Measurements from ENCODE around the gene TRMT44. TPM values are rescaled to one million over a fixed set of nuclear protein-coding genes. Genes with fewer than 3 reads are reported as not detected.

The TRMT44 gene
- total and polyA plus RNA-seq, 2 of the 4 experiments (the other 2 are of a cell fraction) = 7.3 to 8.1 TPM

- Histone ChIP-seq H3K18ac (ENCODE audit: low read depth, low read length) (no peak overlapping the region), H3K27me3 (ENCODE audit: control insufficient read depth, insufficient read depth, low read length) (no peaks in the 10 kb centered on the region), H2BK20ac (ENCODE audit: low read depth, low read length) (no peak overlapping the region), H4K8ac (ENCODE audit: low read depth in 2 of 2, low read length in 2 of 2) (no peak overlapping the region), H2BK15ac (ENCODE audit: low read depth, low read length) (no peak overlapping the region), H3K23ac (ENCODE audit: low read depth, low read length) (no peak overlapping the region), H3K4me3 (ENCODE audit: insufficient read depth, low read depth, low read length) (no peak overlapping the region), H3K36me3 (ENCODE audit: control insufficient read depth, insufficient read depth, low read length) (peaks cover 36% of the 10 kb centered on the region), H3K4me2 (ENCODE audit: low read depth, low read length) (no peak overlapping the region), H3K14ac (replicated peaks; ENCODE audit: low read depth, low read length) (no peak overlapping the region), H3K9ac (ENCODE audit: low read depth, low read length) (no peak overlapping the region), H2AFZ (replicated peaks; ENCODE audit: low read length, poor library complexity) (no peak overlapping the region), H3K9me3 (ENCODE audit: control insufficient read depth, insufficient read depth, low read length) (no peaks in the 10 kb centered on the region), H3K79me1 (ENCODE audit: low read depth in 1 of 2, low read length in 2 of 2) (0 out of 4 replicates have a peak, but pooled peaks cover 2 to 3% of the 10 kb centered on the region in 2 experiments), H3K9me1 (ENCODE audit: insufficient read depth, low read length) (no peaks in the 10 kb centered on the region), H2AK5ac (ENCODE audit: low read depth, low read length) (no peak overlapping the region), H4K91ac (ENCODE audit: insufficient read depth, low read depth, low read length) (no peak overlapping the region), H2BK120ac (ENCODE audit: low read depth, low read length) (no peak overlapping the region), H4K20me1 (ENCODE audit: insufficient read depth, low read length) (peaks cover 7% of the 10 kb centered on the region), H3K4ac (ENCODE audit: low read depth, low read length) (no peak overlapping the region), H3K56ac (ENCODE audit: extremely low read depth, insufficient read depth, low read length) (no peak overlapping the region), H2BK5ac (ENCODE audit: low read depth, low read length, poor library complexity, severe bottlenecking) (no peak overlapping the region), H3K4me1 (ENCODE audit: control insufficient read depth, insufficient read depth, low read length) (no peaks in the 10 kb centered on the region), H2AK9ac (replicated peaks; ENCODE audit: low read depth, low read length, poor library complexity) (no peak overlapping the region), H4K5ac (ENCODE audit: low read depth, low read length) (no peak overlapping the region), H3K27ac (ENCODE audit: insufficient read depth, low read length) (no peak overlapping the region)
- intact Hi-C loops (cut with micrococcal nuclease) (no loop called here), dilution Hi-C loops (cut with HindIII; ENCODE audit: low sequenced_read_pairs, unreplicated experiment) (no loop called here), in situ Hi-C loops (cut with MboI; ENCODE audit: low sequenced_read_pairs) (loop anchor here (5.0 kb wide), 1 partner anchor 131 kb away; the partner anchor contains the start of gene CPZ)
- TF ChIP-seq POLR2A (IDR thresholded peaks at IDR 0.05; ENCODE audit: low read depth, low read length) (no peak), RFX5 (IDR thresholded peaks at IDR 0.05; ENCODE audit: low read depth, low read length) (no peak), CHD1 (IDR thresholded peaks at IDR 0.05; ENCODE audit: low read depth, low read length) (no peak), RAD21 (IDR thresholded peaks at IDR 0.05; ENCODE audit: low read length) (no peak)
- no TSS peak for BruUV-seq (replicated peaks)
- ATAC-seq (ENCODE audit: low read depth) (no peak), DNase-seq (no peak)
- no CpG with 5 or more reads among the region's 6 CpGs for WGBS, 2 experiments (ENCODE audit: extremely low coverage in 2 of 2, insufficient read length in 1 of 2)
- ChIA-PET CTCF (interaction anchor here (0.6 kb wide), 1 partner anchor 45 kb away, joined by 3 read pairs; no protein-coding TSS in a partner anchor), POLR2A (ENCODE audit: unreplicated experiment) (no interaction called here)
Observed at GRCh38 chr4:8461616-8462015, 21.0 kb downstream of the TRMT44 start.
